Thyroid gland (tissue), 4 donors: ENCODE results near the gene TRIM17.

ENCODE experiments used
- POLR2A ChIP-seq, 2 donors: fragments of 450-650 bp; IDR thresholded peaks; one replicate each; pipeline ENCODE4 v1.6.1; 2017; ENCODE audit warnings: antibody characterized with exemption in 2 of 2, mild to moderate bottlenecking in 2 of 2, moderate library complexity in 1 of 2
- TF ChIP-seq, protein P1 (sequence below), 6 experiments: fragments of 200-600 bp in 3 of 6; fragments of 450-650 bp in 3 of 6; sonication (generic) in 3 of 6; IDR thresholded peaks; one replicate each; pipeline ENCODE4 v1.5.1; 2016 to 2019; ENCODE audit warnings: antibody characterized with exemption in 6 of 6, mild to moderate bottlenecking in 2 of 6, inconsistent platforms in 1 of 6, moderate library complexity in 1 of 6

GRCh38 chr1:228371741-228372182 is 44.9 kb downstream of the TRIM17 start:
- TF ChIP-seq, protein P1, sequence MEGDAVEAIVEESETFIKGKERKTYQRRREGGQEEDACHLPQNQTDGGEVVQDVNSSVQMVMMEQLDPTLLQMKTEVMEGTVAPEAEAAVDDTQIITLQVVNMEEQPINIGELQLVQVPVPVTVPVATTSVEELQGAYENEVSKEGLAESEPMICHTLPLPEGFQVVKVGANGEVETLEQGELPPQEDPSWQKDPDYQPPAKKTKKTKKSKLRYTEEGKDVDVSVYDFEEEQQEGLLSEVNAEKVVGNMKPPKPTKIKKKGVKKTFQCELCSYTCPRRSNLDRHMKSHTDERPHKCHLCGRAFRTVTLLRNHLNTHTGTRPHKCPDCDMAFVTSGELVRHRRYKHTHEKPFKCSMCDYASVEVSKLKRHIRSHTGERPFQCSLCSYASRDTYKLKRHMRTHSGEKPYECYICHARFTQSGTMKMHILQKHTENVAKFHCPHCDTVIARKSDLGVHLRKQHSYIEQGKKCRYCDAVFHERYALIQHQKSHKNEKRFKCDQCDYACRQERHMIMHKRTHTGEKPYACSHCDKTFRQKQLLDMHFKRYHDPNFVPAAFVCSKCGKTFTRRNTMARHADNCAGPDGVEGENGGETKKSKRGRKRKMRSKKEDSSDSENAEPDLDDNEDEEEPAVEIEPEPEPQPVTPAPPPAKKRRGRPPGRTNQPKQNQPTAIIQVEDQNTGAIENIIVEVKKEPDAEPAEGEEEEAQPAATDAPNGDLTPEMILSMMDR (IDR thresholded peaks at IDR 0.05): no peak
- no peak for TF ChIP-seq POLR2A (IDR thresholded peaks at IDR 0.05)
